ENCODE measurements around the gene PFKP.

DNA sequence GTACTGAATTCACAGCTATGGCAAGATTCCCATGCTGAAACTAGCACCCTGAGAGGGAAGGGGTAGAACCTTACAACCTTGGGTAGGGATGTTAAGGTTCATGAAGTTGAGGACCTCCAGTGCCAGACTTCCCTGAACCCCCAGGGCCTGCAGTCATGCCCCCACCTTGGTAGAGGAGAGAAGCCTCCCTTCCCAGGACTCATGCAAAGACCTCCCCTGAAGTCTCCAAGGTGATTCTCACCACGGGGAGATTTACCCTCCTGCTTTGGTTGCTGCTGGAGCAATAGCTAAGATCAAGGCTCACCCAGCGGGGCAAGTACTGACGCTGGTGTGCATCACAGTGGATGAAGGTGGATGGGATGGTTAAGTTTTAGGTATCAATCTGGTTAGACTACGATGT lies 49.1 kb upstream of the PFKP start:
- TF ChIP-seq POLR2AphosphoS5 (IDR thresholded peaks at IDR 0.05; ENCODE audit: low read depth, low read length) (no peak), CTCF (IDR thresholded peaks at IDR 0.05) (no peak), TCF7L2 (IDR thresholded peaks at IDR 0.05; ENCODE audit: low read depth, low read length) (no peak)
- TF ChIP-seq, protein P1, sequence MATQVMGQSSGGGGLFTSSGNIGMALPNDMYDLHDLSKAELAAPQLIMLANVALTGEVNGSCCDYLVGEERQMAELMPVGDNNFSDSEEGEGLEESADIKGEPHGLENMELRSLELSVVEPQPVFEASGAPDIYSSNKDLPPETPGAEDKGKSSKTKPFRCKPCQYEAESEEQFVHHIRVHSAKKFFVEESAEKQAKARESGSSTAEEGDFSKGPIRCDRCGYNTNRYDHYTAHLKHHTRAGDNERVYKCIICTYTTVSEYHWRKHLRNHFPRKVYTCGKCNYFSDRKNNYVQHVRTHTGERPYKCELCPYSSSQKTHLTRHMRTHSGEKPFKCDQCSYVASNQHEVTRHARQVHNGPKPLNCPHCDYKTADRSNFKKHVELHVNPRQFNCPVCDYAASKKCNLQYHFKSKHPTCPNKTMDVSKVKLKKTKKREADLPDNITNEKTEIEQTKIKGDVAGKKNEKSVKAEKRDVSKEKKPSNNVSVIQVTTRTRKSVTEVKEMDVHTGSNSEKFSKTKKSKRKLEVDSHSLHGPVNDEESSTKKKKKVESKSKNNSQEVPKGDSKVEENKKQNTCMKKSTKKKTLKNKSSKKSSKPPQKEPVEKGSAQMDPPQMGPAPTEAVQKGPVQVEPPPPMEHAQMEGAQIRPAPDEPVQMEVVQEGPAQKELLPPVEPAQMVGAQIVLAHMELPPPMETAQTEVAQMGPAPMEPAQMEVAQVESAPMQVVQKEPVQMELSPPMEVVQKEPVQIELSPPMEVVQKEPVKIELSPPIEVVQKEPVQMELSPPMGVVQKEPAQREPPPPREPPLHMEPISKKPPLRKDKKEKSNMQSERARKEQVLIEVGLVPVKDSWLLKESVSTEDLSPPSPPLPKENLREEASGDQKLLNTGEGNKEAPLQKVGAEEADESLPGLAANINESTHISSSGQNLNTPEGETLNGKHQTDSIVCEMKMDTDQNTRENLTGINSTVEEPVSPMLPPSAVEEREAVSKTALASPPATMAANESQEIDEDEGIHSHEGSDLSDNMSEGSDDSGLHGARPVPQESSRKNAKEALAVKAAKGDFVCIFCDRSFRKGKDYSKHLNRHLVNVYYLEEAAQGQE (IDR thresholded peaks at IDR 0.05; ENCODE audit: insufficient read depth in 1 of 2, low read depth in 2 of 2, low read length in 1 of 2) = no peak
